Stimulated activated effector memory CD8-positive, alpha-beta T cell treated with anti-CD3 and anti-CD28 coated beads, Interleukin-12 subunit alpha, Interleukin-12 subunit beta, amount 100 ng/mL, for 72 hours (primary cell): ENCODE measurements around the gene DUSP14.

Source experiments
- ATAC-seq: fragments of 150-1000 bp; cut with Tn5 transposase; 2 replicates; pipeline ENCODE4 v1.10.0; 2021
- DNase-seq, 2 donors: peaks; one replicate each; pipeline ENCODE4 v3.0.0; 2021 to 2022; ENCODE audit warnings: low spot score in 2 of 2
- H3K27ac Mint-ChIP-seq: one replicate; pipeline ENCODE4 v1.8.0; 2022; ENCODE audit warnings: mild to moderate bottlenecking, mixed read lengths
- H3K36me3 Mint-ChIP-seq: one replicate; pipeline ENCODE4 v1.8.0; 2022; ENCODE audit warnings: mild to moderate bottlenecking, mixed read lengths
- H3K4me1 Mint-ChIP-seq: one replicate; pipeline ENCODE4 v1.8.0; 2022; ENCODE audit warnings: mixed read lengths
- H3K4me3 Mint-ChIP-seq: one replicate; pipeline ENCODE4 v1.8.0; 2022; ENCODE audit warnings: mild to moderate bottlenecking, mixed read lengths
- H3K9me3 Mint-ChIP-seq: one replicate; pipeline ENCODE4 v1.8.0; 2022; ENCODE audit warnings: mixed read lengths

The DUSP14 gene

GRCh38 chr17:37476431-37477120 is 13.1 kb upstream of the DUSP14 start:
- ATAC-seq, result no peak
- Mint-ChIP-seq H3K9me3 (no peaks in the 10 kb centered on the region), H3K36me3 (peaks cover 91% of the 10 kb centered on the region), H3K4me1 (no peaks in the 10 kb centered on the region), H3K4me3 (no peak overlapping the region), H3K27ac (peak overlapping the region; percentile 70)
- DNase-seq, result no peak

DNA sequence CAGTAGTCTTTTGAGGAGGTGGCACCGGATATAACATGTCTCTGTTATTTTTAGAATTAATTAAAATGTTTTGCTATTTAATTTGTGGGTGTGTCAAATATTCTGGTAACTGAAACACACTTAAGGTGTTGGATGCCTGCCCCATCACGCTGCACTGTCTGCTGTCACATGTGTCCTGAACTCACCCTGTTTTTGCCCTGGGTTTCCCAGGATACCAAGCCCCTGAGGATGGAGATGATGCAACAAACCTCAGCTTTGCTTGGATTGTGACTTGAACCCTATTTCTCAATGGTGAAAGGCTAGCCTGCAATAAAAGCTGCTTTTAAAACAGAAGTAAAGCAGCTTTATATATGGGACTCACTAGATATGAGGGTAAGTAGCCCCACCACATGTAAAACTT is 11.5 kb upstream of the DUSP14 start:
- no peak overlapping the region for H3K4me3 Mint-ChIP-seq
- peaks cover 75% of the 10 kb centered on the region for H3K36me3 Mint-ChIP-seq
- no peaks in the 10 kb centered on the region for H3K4me1 Mint-ChIP-seq
- no peak for ATAC-seq
- DNase-seq, result no peak
- no peak overlapping the region for H3K27ac Mint-ChIP-seq
- no peaks in the 10 kb centered on the region for H3K9me3 Mint-ChIP-seq

GRCh38 chr17:37479025-37479424 is 10.7 kb upstream of the DUSP14 start:
- Mint-ChIP-seq H3K4me1 (no peaks in the 10 kb centered on the region), H3K4me3 (no peak overlapping the region), H3K36me3 (peaks cover 66% of the 10 kb centered on the region), H3K27ac (no peak overlapping the region), H3K9me3 (no peaks in the 10 kb centered on the region)
- ATAC-seq (no peak), DNase-seq (no peak)

DNA sequence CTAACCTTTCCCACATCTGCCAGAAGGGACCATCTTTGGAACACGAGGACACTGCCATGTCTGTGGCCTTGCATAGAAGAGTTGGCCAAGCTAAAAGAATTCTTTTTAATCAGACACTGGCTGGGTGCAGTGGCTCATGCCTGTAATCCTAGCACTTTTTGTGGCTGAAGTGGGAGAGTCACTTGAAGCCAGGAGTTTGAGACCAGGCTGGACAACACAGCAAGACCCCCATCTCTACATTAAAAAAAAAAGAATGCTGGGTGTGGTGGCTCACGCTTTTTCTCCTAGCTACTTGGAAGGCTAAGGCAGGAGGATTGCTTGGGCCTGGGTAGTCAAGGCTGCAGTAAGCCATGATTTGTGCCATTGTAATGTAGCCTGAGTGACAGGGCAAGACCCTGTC is 9.3 kb upstream of the DUSP14 start:
- Mint-ChIP-seq H3K9me3 (no peaks in the 10 kb centered on the region), H3K4me1 (no peaks in the 10 kb centered on the region), H3K36me3 (peaks cover 52% of the 10 kb centered on the region), H3K4me3 (no peak overlapping the region), H3K27ac (no peak overlapping the region)
- ATAC-seq, result no peak
- DNase-seq, result no peak

- peaks cover 45% of the 10 kb centered on the region for H3K36me3 Mint-ChIP-seq
- no peaks in the 10 kb centered on the region for H3K4me1 Mint-ChIP-seq
- H3K4me3 Mint-ChIP-seq, result no peak overlapping the region
- no peak for DNase-seq
- no peaks in the 10 kb centered on the region for H3K9me3 Mint-ChIP-seq
- no peak for ATAC-seq
- H3K27ac Mint-ChIP-seq, result no peak overlapping the region
These were observed 8.6 kb upstream of the DUSP14 start for GRCh38 chr17:37481001-37481665.

GRCh38 chr17:37483311-37484039 is 6.2 kb upstream of the DUSP14 start:
- ATAC-seq, result no peak
- Mint-ChIP-seq H3K9me3 (no peaks in the 10 kb centered on the region), H3K4me1 (peaks cover 8% of the 10 kb centered on the region), H3K27ac (no peak overlapping the region), H3K4me3 (no peak overlapping the region), H3K36me3 (peaks cover 22% of the 10 kb centered on the region)
- DNase-seq, result no peak

DNA sequence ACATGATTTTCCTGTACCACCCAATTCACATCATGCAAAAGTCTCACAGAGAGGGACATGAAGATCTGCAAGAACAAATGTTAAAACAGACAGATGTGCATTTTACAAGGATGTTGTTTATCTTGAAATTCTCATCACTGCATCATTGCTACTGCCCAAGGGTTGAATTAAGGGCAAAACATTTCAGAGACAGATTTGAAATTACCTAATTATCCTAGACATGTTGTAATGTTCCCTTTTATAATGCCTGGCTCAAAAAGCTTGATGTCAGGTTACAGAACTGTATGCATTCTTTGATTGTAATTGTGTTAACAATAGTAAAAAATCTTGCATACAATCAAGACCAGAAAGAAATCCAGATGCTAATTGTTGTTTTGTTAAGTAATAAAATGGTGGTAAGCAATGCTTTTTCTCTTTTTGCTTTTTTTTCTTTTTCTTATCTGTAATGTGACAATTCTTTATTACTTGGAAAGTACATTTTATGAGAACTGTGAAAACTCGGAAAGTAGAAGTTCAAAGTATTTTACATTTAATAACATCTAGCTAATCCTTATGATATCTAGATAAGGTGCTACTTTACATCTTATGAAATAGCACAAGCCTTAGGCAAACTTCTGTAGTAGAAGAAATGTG is 3.6 kb upstream of the DUSP14 start:
- ATAC-seq, result no peak
- Mint-ChIP-seq H3K27ac (no peak overlapping the region), H3K4me3 (no peak overlapping the region)

DNA sequence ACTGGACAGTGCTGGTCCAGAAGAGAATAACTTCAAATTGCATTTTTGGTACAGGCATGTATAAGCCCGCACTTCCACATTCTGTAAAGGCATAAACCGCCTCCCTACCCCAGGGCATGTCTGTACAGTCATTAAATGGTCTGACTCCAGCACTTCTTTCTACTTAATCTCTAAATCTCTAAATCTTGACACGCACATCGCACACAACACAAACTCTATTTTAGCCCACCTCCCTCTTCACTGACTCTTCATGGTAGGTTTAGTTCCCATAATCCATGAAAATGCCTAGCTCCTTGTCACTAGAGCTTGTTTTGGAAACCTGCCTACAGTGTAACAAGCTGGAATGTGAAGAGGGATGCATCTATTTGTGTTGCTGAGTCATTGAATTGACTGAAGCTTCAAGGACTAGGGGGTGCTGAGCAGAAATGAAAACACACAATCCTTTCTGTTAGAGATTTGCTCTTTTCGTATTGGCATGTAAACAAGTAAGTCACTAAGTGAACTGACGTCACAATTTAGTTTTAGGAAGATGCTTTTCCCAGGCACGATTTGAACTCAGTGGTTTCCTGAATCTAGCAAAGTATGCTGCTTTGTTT is 1.6 kb upstream of the DUSP14 start:
- ATAC-seq (no peak), DNase-seq (no peak)
- Mint-ChIP-seq H3K27ac (peak overlapping the region; percentile 94), H3K4me1 (peaks cover 33% of the 10 kb centered on the region), H3K36me3 (no peaks in the 10 kb centered on the region), H3K9me3 (no peaks in the 10 kb centered on the region), H3K4me3 (peak overlapping the region; percentile 91)

More for the DNA sequence above, 3.6 kb upstream of the DUSP14 start:
- Mint-ChIP-seq H3K9me3 (no peaks in the 10 kb centered on the region), H3K36me3 (no peaks in the 10 kb centered on the region), H3K4me1 (peaks cover 28% of the 10 kb centered on the region)
- no peak for DNase-seq

GRCh38 chr17:37488607-37489196 is 989 bp upstream of the DUSP14 start:
- H3K36me3 Mint-ChIP-seq, result no peaks in the 10 kb centered on the region
- peaks cover 33% of the 10 kb centered on the region for H3K4me1 Mint-ChIP-seq
- peak; percentile 72 for ATAC-seq
- no peaks in the 10 kb centered on the region for H3K9me3 Mint-ChIP-seq
- DNase-seq, result peak in 1 of 2 donors; percentile 33
- peak overlapping the region; percentile 94 for H3K27ac Mint-ChIP-seq
- peak overlapping the region; percentile 91 for H3K4me3 Mint-ChIP-seq

DNA sequence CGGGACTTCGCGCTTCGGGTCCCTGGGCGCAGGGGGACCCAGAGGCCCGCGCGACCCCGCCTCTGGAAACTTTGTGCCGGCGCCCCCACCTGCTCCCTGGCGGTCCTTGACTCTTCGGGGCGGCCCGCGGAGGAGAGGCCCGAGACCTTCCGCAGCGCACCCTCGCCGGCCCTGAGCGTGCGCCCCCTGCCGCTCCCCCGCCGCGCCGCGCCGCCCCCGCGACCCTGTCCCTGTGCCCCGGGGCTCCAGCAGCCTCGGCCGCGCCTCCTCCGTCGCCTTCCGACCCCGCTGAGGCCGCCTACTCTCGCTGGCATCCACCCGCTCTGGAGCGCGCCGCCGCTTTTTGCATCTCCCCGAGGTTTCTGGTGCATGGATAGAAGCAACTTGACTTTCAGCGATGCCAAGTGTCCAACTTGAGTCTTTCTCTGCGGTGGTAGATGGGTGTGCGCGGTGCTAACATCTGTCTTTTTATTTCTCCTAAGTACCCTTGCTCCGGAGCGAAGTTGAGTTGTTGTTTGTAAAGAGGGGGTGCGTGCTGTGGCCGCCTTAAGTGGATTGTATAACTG is 414 bp downstream of the DUSP14 start:
- ATAC-seq (peak; percentile 73), DNase-seq (peak; percentile 64 to 89)
- Mint-ChIP-seq H3K9me3 (no peaks in the 10 kb centered on the region), H3K27ac (peak overlapping the region; percentile 84), H3K4me1 (peaks cover 33% of the 10 kb centered on the region), H3K4me3 (peak overlapping the region; percentile 91), H3K36me3 (no peaks in the 10 kb centered on the region)

DNA sequence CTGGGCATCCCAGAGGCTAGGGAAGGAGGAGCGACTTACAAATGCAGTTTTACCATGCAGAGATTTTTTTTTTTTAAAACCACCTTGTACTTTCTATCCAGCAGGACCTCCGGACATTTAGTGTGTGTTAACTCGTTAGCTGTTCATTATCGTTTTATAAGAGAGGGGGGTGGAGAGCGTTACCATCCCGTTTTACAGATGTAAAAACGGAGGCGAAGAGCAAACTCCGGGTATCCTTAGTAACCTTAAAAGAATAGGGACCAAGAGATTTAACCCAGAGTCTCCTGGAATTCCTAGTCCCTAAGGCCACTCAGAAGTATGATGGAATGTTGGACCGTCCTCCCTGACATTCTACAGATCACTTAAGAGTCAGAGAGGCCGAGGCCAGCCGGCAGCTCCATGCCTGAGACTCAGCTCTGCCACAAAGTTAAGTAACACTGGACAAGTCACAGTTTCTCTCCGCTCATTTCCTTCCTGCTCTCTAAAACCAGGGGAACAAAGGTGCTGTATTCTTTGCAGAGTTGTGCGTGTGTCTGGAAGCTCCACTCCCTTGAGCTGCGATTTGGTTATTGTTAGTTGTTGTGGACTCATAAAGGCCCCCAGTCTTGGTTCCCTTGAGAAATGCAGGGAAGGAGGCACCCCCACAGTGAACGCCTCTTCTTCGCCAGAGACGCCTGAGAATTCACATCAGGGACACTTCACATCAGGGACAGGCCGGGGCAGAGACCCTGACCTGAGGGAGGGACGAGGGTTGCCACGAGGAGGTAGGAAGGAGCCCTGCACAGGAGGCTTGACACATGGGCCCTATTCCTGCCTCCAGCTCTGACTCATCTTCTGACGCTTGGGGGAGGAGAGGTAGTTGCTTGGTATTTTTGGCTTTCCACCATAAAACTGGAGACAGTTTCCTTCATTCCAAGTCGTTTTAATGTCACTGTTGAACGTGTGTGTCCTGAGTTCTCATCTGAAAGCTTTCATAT is 1.2 kb downstream of the DUSP14 start:
- Mint-ChIP-seq H3K36me3 (no peaks in the 10 kb centered on the region), H3K9me3 (no peaks in the 10 kb centered on the region), H3K4me3 (peak overlapping the region; percentile 91), H3K4me1 (peaks cover 33% of the 10 kb centered on the region), H3K27ac (peak overlapping the region; percentile 84)
- ATAC-seq, result peak; percentile 6
- peak; percentile 4 to 53 for DNase-seq

GRCh38 chr17:37492167-37492566 is 2.5 kb downstream of the DUSP14 start:
- Mint-ChIP-seq H3K4me1 (peaks cover 33% of the 10 kb centered on the region), H3K27ac (no peak overlapping the region), H3K36me3 (no peaks in the 10 kb centered on the region), H3K9me3 (no peaks in the 10 kb centered on the region), H3K4me3 (no peak overlapping the region)
- ATAC-seq (no peak), DNase-seq (no peak)

- peaks cover 26% of the 10 kb centered on the region for H3K4me1 Mint-ChIP-seq
- H3K27ac Mint-ChIP-seq, result no peak overlapping the region
- ATAC-seq (no peak), DNase-seq (no peak)
- no peaks in the 10 kb centered on the region for H3K36me3 Mint-ChIP-seq
- no peak overlapping the region for H3K4me3 Mint-ChIP-seq
- H3K9me3 Mint-ChIP-seq, result no peaks in the 10 kb centered on the region
These were observed 3.7 kb downstream of the DUSP14 start for GRCh38 chr17:37493249-37494027.
